Stimulated activated CD4-positive, alpha-beta T cell treated with anti-CD3 and anti-CD28 coated beads, Interleukin-15, amount 100 ng/mL, for 24 hours (primary cell): ENCODE data around the gene ADM.
"Not testable (repeated sequence)": the region's sequence is repeated elsewhere in the genome, so short reads cannot be mapped to it uniquely, and the experiment has no call there.

Experiments
- DNase-seq: peaks from one replicate; pipeline ENCODE4 v3.0.0-alpha.2; 2020

ADM gene

GRCh38 chr11:10304495-10305261 lies at the start of gene ADM:
ADM (plus strand) TSS chr11:10305073; CDS start chr11:10305701, 628 bp downstream.
- peak; percentile 53 for DNase-seq

GRCh38 chr11:10255388-10256125 lies 49.3 kb upstream of the ADM start:
- DNase-seq, result no peak

GRCh38 chr11:10257478-10257877 lies 47.4 kb upstream of the ADM start:
- no peak for DNase-seq

- no peak for DNase-seq
Observed at GRCh38 chr11:10261821-10262220, 43.1 kb upstream of the ADM start.

- DNase-seq, result no peak
Observed at GRCh38 chr11:10263929-10264328, 40.9 kb upstream of the ADM start.

GRCh38 chr11:10264716-10265115 lies 40.2 kb upstream of the ADM start:
- not testable (repeated sequence) for DNase-seq

GRCh38 chr11:10265936-10266335 lies 38.9 kb upstream of the ADM start:
- DNase-seq, result no peak

GRCh38 chr11:10267821-10268220 lies 37.1 kb upstream of the ADM start:
- DNase-seq, result no peak

GRCh38 chr11:10268746-10269488 lies 36.0 kb upstream of the ADM start:
- no peak for DNase-seq

GRCh38 chr11:10272132-10272531 lies 32.7 kb upstream of the ADM start:
- no peak for DNase-seq

GRCh38 chr11:10273738-10274137 lies 31.1 kb upstream of the ADM start:
- no peak for DNase-seq

- DNase-seq, result no peak
Observed at GRCh38 chr11:10274726-10275125, 30.1 kb upstream of the ADM start.

- no peak for DNase-seq
Observed at GRCh38 chr11:10275714-10276113, 29.2 kb upstream of the ADM start.

GRCh38 chr11:10282117-10282516 lies 22.8 kb upstream of the ADM start:
- DNase-seq, result no peak

GRCh38 chr11:10283991-10284390 lies 20.9 kb upstream of the ADM start:
- no peak for DNase-seq

- no peak for DNase-seq
Observed at GRCh38 chr11:10285148-10285802, 19.6 kb upstream of the ADM start.

- no peak for DNase-seq
Observed at GRCh38 chr11:10287140-10287539, 17.7 kb upstream of the ADM start.

- DNase-seq, result no peak
Observed at GRCh38 chr11:10287766-10288715, 16.8 kb upstream of the ADM start.

- no peak for DNase-seq
Observed at GRCh38 chr11:10288881-10289764, 15.8 kb upstream of the ADM start.

- no peak for DNase-seq
Observed at GRCh38 chr11:10289765-10290380, 15.0 kb upstream of the ADM start.
